Naive B cell (primary cell): ENCODE data around the gene GAST. TPM values are rescaled to one million over a fixed set of nuclear protein-coding genes. Genes with fewer than 3 reads are reported as not detected.

Source experiments
- ATAC-seq, 2 donors: fragments of 150-1000 bp; cut with Tn5 transposase; 2 replicates each; pipeline ENCODE4 v1.10.0; 2021; ENCODE audit warnings: low read depth in 2 of 2, mild to moderate bottlenecking in 2 of 2, moderate library complexity in 2 of 2
- DNase-seq: peaks from one replicate; pipeline ENCODE4 v3.0.0; 2022
- H3K27ac Mint-ChIP-seq, 6 donors: one replicate each; pipeline ENCODE4 v1.8.0; 2020 to 2022; ENCODE audit warnings: mild to moderate bottlenecking in 6 of 6, mixed read lengths in 6 of 6, moderate library complexity in 5 of 6, inconsistent platforms in 2 of 6
- H3K27me3 Mint-ChIP-seq, 3 donors: one replicate each; pipeline ENCODE4 v1.8.0; 2021 to 2022; ENCODE audit warnings: mixed read lengths in 3 of 3, mild to moderate bottlenecking in 1 of 3
- H3K36me3 Mint-ChIP-seq, 2 donors: one replicate each; pipeline ENCODE4 v1.8.0; 2020 to 2022; ENCODE audit warnings: mixed read lengths in 2 of 2, inconsistent platforms in 1 of 2, mild to moderate bottlenecking in 1 of 2
- H3K4me1 Mint-ChIP-seq, 3 donors: one replicate each; pipeline ENCODE4 v1.8.0; 2020 to 2022; ENCODE audit warnings: mixed read lengths in 3 of 3, inconsistent platforms in 1 of 3, mild to moderate bottlenecking in 1 of 3, moderate library complexity in 1 of 3
- H3K4me3 Mint-ChIP-seq, 8 donors: one replicate each; pipeline ENCODE4 v1.8.0; 2020 to 2022; ENCODE audit warnings: mild to moderate bottlenecking in 8 of 8, mixed read lengths in 8 of 8, moderate library complexity in 8 of 8, inconsistent platforms in 2 of 8
- H3K9me3 Mint-ChIP-seq, 7 donors: one replicate each; pipeline ENCODE4 v1.8.0; 2020 to 2022; ENCODE audit warnings: mixed read lengths in 7 of 7, mild to moderate bottlenecking in 5 of 7, inconsistent platforms in 2 of 7, moderate library complexity in 1 of 7
- polyA plus RNA-seq, 6 donors: library from polyadenylated mRNA; unstranded; fragments of 300-500 nt; fragmentation: Illumina TruSeq; gene quantifications; one replicate each; pipeline ENCODE4 v1.2.3, GENCODE V29; 2021; ENCODE audit warnings: low read depth in 6 of 6

Gene GAST
- polyA plus RNA-seq, 6 donors from 2014 or later, result not detected

DNA sequence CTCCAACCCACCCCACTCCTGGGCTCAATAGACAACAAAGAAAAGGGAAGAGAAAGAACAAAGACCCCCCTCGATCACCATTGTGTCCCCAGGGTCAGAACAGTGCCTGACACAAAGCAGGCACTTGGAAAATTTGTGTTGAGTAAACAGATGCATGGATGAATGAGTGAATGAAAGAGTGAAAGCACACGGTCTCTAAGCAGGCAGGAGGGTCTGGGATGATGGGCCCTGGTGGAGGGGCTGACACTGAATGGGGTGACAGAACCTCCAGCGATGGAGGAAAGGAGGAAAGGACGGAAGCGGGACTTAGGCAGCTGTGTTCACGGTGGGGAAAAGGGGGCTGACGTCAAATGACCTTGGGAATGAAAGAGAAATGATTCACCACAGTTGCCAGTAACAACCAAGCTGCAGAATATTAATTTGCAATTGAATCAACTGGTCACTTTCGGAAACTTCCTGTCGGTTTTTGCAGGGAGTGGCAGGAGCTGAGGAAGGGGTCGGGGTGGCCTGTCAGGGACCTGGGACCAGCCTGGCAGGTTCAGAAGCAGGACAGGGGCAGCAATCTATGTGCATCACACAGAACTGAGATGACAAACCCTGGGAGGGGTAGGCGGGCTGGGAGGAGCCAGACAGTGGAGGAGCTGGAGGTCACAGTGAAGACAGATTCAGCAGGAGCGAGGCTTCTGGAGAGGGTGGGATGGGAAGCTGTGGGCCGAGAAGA lies 6.7 kb upstream of the GAST start:
- DNase-seq (no peak), ATAC-seq (no peak)
- Mint-ChIP-seq H3K4me3 (no peak overlapping the region), H3K9me3 (peaks cover 0 to 3% (median 0%) of the 10 kb centered on the region in 7 donors), H3K27me3 (peaks cover 0 to 21% (median 15%) of the 10 kb centered on the region in 3 donors), H3K4me1 (no peaks in the 10 kb centered on the region), H3K36me3 (no peaks in the 10 kb centered on the region), H3K27ac (no peak overlapping the region)

DNA sequence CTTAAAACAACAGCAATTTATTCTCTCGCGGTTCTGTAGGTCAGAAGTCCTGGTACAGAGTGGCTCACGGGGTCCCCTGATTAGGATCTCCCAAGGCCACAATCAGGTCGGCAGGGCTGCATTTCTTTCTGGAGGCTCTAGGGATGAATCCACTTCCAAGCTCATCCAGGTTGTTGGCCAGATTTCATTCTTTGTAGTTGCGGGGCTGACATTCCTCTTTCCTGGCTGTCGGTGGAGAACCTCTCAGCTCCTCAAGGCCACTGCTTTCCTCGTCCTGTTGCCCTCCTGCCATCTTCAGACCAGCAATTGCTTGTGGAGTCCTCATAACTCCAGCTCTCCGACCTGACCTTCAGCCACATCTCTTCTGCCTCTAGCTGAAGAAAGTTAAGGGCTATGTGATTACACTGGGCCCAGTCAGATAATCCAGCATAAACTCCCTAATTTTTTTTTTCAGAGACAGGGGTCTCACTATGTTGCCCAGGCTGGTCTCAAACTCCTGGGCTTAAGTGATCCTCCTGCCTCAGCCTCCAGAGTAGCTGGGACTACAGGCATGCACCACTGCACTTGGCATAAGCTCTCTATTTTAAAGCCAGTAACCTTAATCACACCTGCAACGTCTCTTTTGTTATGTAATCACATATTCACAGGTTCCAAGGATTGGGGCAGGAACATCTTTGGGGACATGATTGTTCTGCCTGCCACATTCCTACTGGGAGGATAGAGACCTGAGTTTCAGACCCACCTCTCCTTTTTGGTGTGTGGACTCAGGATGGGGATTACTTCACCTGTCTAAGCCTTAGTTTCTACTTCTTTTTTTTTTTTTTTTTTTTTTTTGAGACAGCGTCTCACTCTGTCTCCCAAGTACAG lies 4.1 kb upstream of the GAST start:
- Mint-ChIP-seq H3K27ac (peak overlapping the region in 1 of 6 donors; percentile 65), H3K4me1 (no peaks in the 10 kb centered on the region), H3K4me3 (no peak overlapping the region), H3K9me3 (peaks cover 0 to 3% (median 0%) of the 10 kb centered on the region in 7 donors), H3K36me3 (no peaks in the 10 kb centered on the region), H3K27me3 (peaks cover 7 to 28% (median 28%) of the 10 kb centered on the region in 3 donors)
- DNase-seq (no peak), ATAC-seq (no peak)

DNA sequence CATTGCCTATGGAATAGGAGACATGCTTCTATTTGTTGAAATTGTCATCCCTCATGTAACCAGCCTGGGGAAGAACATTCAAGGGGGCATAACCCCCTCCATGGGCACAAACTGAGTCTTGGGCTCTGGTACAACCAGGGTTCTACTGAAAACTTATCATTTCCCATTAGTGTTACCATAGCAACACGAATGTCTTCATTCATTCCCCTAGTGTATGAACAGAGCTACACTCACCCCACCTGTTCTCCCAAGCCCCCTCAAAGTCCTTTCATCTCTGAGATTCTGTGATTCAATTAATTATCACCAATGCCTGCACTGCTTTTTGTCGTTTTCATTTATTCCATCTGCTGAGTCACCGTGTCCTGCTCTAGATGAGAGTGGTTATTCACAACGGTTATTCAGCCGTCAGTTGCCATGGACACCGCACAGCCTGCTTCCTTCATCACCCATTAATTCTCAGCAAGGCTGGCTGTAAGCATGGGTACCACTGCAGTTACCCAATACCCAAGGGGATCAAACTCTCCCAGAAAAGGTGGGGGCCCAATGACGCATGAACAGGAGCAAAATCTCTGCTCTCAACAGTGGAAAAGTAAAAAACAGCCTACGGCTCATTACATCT lies 1.6 kb upstream of the GAST start:
- no peak overlapping the region for H3K4me3 Mint-ChIP-seq
- H3K4me1 Mint-ChIP-seq, result no peaks in the 10 kb centered on the region
- H3K27ac Mint-ChIP-seq, result no peak overlapping the region
- DNase-seq, result no peak
- peak in 1 of 2 donors; percentile 20 for ATAC-seq
- H3K27me3 Mint-ChIP-seq, result peaks cover 7 to 28% (median 21%) of the 10 kb centered on the region in 3 donors
- H3K36me3 Mint-ChIP-seq, result no peaks in the 10 kb centered on the region
- H3K9me3 Mint-ChIP-seq, result peaks cover 0 to 3% (median 0%) of the 10 kb centered on the region in 7 donors

DNA sequence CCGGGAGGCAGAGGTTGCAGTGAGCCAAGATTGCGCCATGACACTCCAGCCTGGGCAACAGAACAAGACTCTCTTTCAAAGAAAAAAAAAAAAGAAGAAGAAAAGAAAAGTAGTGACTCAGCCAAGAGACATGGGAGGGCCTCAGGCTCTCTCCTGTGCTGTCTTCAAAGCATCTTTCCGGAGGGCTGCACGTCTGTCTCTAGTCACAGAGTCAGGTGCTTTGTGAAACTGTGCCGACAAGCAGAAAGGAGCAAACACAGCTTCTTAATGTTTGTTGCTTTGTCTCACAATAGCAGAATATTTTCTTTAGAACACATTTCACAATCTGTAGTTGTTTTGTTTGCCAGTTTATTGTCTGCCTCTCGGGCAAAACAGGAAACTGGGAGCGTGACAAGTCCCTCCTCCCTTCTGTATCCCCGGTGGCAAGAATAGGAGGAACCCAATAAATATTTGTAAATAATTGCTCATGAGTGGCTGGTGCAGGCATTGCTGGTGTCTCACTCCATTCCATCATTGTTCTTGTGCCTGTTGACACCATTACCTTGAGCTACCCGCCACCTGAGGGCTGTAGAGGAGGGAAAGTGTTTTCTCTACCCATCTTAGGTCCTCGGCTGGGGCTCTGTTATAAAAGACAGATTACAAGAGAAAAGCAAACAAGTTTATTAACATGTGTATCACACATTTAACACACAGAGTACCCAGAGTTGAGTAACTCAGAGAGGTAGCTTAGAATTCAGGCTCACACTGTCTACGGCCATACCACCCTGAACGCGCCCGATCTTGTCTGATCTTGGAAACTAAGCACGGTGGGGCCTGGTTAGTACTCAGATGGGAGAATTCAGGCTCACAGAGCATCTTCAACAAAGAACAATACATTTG lies 5.5 kb downstream of the GAST start:
- H3K36me3 Mint-ChIP-seq, result no peaks in the 10 kb centered on the region

DNA sequence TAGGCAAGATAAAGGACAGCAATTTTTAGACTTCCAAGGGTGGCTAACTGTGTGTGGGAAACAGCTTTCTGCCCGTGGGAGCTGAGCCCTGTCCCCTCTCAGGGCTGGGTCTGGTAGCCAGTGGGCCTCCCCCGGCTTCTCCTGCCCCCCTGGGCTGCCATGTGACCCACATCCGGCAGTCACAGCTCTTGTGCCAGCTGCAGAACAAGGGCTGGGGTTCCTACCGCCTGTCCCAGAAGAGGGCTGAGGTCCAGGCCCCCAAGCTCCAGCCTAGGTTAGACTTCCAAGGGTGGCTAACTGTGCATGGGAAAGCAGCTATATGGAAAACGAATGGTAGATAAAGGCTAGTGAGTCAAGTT lies 6.1 kb downstream of the GAST start:
- H3K27me3 Mint-ChIP-seq, result peaks cover 6 to 12% (median 9%) of the 10 kb centered on the region in 3 donors
- no peaks in the 10 kb centered on the region for H3K36me3 Mint-ChIP-seq
- no peaks in the 10 kb centered on the region for H3K4me1 Mint-ChIP-seq
- H3K27ac Mint-ChIP-seq, result no peak overlapping the region
- ATAC-seq (no peak), DNase-seq (no peak)
- no peaks in the 10 kb centered on the region for H3K9me3 Mint-ChIP-seq
- no peak overlapping the region for H3K4me3 Mint-ChIP-seq

More for the DNA sequence above, 5.5 kb downstream of the GAST start:
- Mint-ChIP-seq H3K4me1 (no peaks in the 10 kb centered on the region), H3K9me3 (no peaks in the 10 kb centered on the region), H3K4me3 (no peak overlapping the region), H3K27me3 (peaks cover 6 to 9% (median 6%) of the 10 kb centered on the region in 3 donors), H3K27ac (peak overlapping the region in 2 of 6 donors; percentile 44 to 47)
- DNase-seq (no peak), ATAC-seq (no peak)

DNA sequence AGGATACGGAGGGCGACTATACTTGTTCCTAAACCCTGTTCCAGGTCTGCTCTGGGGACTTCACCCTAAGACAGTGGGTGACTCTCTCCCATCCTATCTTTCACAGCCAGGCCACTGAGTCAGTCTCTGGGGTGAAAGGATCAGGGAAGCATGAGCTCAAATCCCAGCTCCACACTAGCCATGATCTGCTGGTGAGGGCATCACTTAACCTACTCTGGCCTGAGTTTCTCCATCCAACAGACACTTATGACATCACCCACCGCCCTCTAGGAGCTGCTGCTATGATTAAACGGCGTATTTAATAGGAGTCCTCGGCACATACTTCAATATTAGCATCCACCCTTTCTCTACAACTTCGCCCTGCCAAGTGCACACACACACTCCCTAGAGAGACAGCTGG lies 10.1 kb downstream of the GAST start:
- Mint-ChIP-seq H3K27me3 (peaks cover 0 to 26% (median 23%) of the 10 kb centered on the region in 3 donors), H3K27ac (peak overlapping the region in 1 of 6 donors; percentile 37), H3K9me3 (no peaks in the 10 kb centered on the region), H3K4me3 (no peak overlapping the region), H3K4me1 (no peaks in the 10 kb centered on the region), H3K36me3 (no peaks in the 10 kb centered on the region)
- no peak for DNase-seq
- no peak for ATAC-seq

DNA sequence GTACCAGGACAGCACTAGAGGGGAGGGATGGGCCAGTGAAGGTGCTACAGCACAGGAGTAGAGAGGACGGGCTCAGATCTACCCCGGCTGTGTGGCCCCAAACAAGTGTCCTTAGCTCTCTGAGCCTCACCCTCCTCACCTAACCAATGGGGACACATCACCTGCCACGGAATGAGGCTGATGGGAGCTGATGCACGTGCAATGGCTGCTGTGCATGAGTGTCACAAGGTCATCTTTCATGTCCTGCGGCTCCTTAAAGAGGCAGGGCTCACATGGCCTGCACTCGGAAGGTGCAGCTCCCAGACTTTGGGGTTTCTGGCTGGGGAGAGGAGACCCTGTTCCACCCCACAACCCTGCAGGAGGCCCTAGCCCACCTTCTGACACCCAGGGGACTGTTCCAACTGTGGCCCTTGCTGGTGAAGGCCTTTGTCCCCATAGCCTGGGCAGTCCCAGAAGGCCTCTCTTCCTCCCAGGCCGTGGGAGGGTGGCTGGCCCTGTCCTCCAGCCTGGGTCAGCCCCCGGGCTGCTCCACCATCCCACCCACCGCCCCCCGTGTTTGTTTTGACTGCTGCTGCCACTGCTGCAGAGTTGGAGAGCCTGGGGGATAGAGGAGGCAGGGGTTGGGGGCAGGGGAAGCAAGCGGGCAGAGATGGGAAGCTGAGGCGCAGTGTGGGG lies 11.8 kb downstream of the GAST start:
- ATAC-seq (no peak), DNase-seq (no peak)
- H3K9me3 Mint-ChIP-seq, result no peaks in the 10 kb centered on the region
- no peak overlapping the region for H3K4me3 Mint-ChIP-seq
- no peaks in the 10 kb centered on the region for H3K36me3 Mint-ChIP-seq
- H3K27me3 Mint-ChIP-seq, result peaks cover 5 to 36% (median 23%) of the 10 kb centered on the region in 3 donors
- no peak overlapping the region for H3K27ac Mint-ChIP-seq
- peaks cover 0 to 7% (median 4%) of the 10 kb centered on the region in 3 donors for H3K4me1 Mint-ChIP-seq

DNA sequence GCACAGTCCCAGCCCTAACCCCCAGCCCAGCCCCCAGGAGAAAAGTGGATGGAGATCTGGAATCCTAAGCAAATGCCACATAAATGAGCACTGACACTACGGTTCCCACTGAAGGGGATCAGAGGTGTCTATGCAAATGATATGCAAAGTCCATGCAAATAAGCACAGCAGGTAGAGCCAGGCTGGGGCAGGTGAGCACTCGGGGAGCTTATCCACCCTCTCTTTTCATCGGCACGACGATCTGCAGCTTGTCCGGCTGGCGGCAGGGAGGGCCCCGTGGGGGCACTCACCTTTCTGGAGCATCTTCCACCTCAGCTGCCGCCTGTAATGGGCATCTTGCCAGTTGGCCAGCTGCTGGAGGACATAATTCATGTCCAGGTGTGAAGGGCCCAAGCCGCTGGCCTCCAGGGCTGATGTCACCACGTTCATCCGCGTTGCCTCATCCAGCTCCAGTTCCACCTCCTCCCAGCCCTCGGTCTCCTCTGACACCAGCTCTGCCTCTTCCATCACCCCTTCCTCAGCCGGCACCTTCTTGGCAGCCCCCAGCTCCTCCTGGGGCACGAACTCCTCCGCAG lies 12.4 kb downstream of the GAST start:
- peaks cover 0 to 7% (median 4%) of the 10 kb centered on the region in 3 donors for H3K4me1 Mint-ChIP-seq
- H3K27ac Mint-ChIP-seq, result peak overlapping the region in 1 of 6 donors; percentile 78
- peaks cover 5 to 36% (median 23%) of the 10 kb centered on the region in 3 donors for H3K27me3 Mint-ChIP-seq
- no peaks in the 10 kb centered on the region for H3K36me3 Mint-ChIP-seq
- H3K4me3 Mint-ChIP-seq, result peak overlapping the region in 1 of 8 donors; percentile 68
- DNase-seq (no peak), ATAC-seq (no peak)
- no peaks in the 10 kb centered on the region for H3K9me3 Mint-ChIP-seq

DNA sequence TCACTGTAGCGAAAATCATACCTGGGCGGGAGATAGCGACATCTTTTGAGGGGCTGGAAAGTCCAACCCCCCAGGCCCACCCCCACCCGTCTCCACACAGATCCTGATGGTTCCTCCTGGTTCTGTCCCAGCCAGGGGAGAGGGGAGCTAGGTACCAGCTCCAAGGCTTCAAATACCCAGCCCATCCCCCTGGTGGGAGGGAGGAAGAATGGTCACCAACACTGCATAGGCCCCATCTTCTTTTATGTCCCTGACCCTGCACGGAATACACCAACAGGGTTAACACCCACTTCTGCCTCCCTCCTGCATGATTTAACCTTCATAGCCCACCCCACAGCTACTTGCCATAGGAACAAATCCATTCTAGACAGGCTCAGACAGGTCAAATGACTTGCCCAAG lies 13.0 kb downstream of the GAST start:
- Mint-ChIP-seq H3K27ac (peak overlapping the region in 1 of 6 donors; percentile 78), H3K36me3 (no peaks in the 10 kb centered on the region), H3K9me3 (no peaks in the 10 kb centered on the region), H3K4me3 (peak overlapping the region in 1 of 8 donors; percentile 54), H3K4me1 (peaks cover 0 to 7% (median 4%) of the 10 kb centered on the region in 3 donors), H3K27me3 (peaks cover 6 to 37% (median 27%) of the 10 kb centered on the region in 3 donors)
- no peak for ATAC-seq
- no peak for DNase-seq

DNA sequence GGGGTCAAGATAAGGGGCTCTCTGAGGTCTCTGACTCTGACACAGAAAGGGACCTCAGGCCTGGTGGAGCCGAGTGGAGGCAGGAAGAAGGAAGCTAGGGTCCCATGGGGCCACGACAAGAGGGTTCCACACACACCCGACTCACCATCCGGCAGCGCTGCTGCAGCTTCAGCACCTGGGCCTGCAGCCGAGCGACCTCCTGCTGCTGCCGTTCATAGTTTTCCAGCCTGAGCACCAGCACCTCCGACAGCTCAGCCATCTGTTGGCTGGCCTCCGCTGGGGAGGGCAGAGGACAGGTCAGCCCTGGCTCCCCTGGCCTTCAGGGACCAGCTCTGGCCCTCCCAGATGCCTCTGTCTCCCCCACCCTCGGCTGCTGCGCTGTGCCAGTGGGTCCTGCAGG lies 15.9 kb downstream of the GAST start:
- no peak for ATAC-seq
- no peak for DNase-seq
- Mint-ChIP-seq H3K9me3 (no peaks in the 10 kb centered on the region), H3K4me1 (peaks cover 0 to 12% (median 4%) of the 10 kb centered on the region in 3 donors), H3K4me3 (no peak overlapping the region), H3K36me3 (no peaks in the 10 kb centered on the region), H3K27ac (no peak overlapping the region), H3K27me3 (peaks cover 17 to 56% (median 37%) of the 10 kb centered on the region in 3 donors)

DNA sequence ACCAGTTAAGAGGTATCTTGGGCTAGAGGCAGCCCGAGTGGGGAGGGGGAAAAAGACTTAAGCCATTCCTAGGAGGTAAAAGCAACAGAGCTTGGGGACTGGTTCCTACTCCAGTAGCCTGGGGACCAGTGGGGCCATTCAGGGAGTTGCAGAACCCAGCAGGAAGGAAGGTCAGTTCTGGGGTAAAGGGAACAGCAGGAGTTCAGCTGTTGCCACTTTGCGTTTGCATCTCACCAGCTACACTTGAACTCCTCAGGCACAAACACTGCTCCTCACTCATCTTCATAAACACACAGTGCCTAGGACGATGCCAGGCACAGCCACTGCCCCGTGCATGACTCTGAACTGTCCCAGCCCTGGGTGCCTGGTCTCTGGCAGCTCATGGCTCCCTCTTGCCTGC lies 18.3 kb downstream of the GAST start:
- Mint-ChIP-seq H3K36me3 (no peaks in the 10 kb centered on the region), H3K9me3 (no peaks in the 10 kb centered on the region), H3K27me3 (peaks cover 28 to 70% (median 46%) of the 10 kb centered on the region in 3 donors), H3K4me1 (peaks cover 6 to 22% (median 18%) of the 10 kb centered on the region in 3 donors), H3K27ac (no peak overlapping the region), H3K4me3 (no peak overlapping the region)
- no peak for ATAC-seq
- no peak for DNase-seq

DNA sequence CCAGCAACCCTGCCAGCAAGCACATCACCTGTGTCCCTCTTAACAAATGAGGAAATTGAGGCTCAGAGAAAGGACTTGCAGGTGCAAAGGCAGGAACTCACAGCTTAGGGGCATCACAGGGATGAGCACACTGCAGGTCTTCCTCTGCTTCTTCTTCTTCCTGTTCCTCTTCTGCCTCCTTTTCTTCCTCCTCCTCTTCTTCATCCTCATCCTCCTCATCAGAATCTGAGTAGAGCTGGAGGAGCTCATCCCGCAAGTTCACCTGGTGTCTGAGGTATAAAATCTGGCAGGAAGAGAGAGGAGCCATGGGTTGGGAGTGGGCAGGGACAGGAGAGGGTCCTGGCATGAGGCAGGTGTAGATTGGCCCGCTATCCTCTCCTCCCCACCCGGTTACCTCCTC lies 19.7 kb downstream of the GAST start:
- ATAC-seq (peak in 1 of 2 donors; percentile 19), DNase-seq (no peak)
- no peaks in the 10 kb centered on the region for H3K36me3 Mint-ChIP-seq
- H3K27me3 Mint-ChIP-seq, result peaks cover 34 to 79% (median 59%) of the 10 kb centered on the region in 3 donors
- H3K27ac Mint-ChIP-seq, result peak overlapping the region in 1 of 6 donors; percentile 69
- no peak overlapping the region for H3K4me3 Mint-ChIP-seq
- no peaks in the 10 kb centered on the region for H3K9me3 Mint-ChIP-seq
- H3K4me1 Mint-ChIP-seq, result peaks cover 13 to 22% (median 18%) of the 10 kb centered on the region in 3 donors
